Astrocyte (in vitro differentiated cells and primary cell): ENCODE data around the gene TEKT3.

Experiments used
- CTCF ChIP-seq: IDR thresholded peaks from 2 replicates; pipeline ENCODE4 v1.5.1; 2011; ENCODE audit warnings: low read depth, mild to moderate bottlenecking, inconsistent platforms, low read length, moderate library complexity; ENCODE audit not compliant: insufficient read depth
- EZH2 ChIP-seq: IDR thresholded peaks from 2 replicates; pipeline ENCODE4 v1.6.1; 2012; ENCODE audit warnings: mild to moderate bottlenecking, low read length, inconsistent platforms; ENCODE audit not compliant: insufficient read depth

DNA sequence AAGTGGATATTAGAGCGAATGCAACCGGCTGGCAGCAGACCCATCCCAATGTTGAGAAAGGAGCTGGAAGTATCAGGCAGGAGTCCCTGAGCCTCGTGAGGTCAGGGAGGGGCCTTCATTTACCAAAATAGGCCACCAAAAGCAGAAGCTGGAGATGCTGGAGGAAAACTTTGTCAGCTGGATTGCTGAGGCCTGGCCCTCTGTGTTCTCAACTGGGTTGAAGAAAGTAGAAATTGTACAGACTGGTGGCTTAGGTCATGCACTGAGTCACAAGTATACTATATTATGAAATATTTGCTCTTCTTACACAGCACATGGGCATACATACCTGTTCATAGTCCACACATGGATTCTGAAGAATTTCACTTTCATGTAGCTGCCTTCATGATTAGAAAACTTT lies 23.2 kb upstream of the TEKT3 start:
- TF ChIP-seq CTCF (no peak), EZH2 (no peak)
